Measurements from ENCODE around the gene CIDEA. TPM values are rescaled to one million over a fixed set of nuclear protein-coding genes. Genes with fewer than 3 reads are reported as not detected.
"Not testable (repeated sequence)": the region's sequence is repeated elsewhere in the genome, so short reads cannot be mapped to it uniquely, and the experiment has no call there.

The CIDEA gene
- total and polyA plus RNA-seq, 2 donors (not counting 1 experiment from before 2014, with no cell fraction given), result 0.12 to 1.7 TPM

GRCh38 chr18:12238826-12239225, 15.3 kb upstream of the CIDEA start:
- TF ChIP-seq EZH2 (IDR thresholded peaks at IDR 0.05; ENCODE audit: low read length, missing control alignments), result no peak
- TF ChIP-seq CTCF (conservative IDR thresholded peaks at IDR 0.05 in 1 of 2, IDR thresholded peaks at IDR 0.05 in 1 of 2; ENCODE audit: low read depth in 1 of 2, low read length in 2 of 2), result no peak
- Histone ChIP-seq H4K20me1 (ENCODE audit: control insufficient read depth, extremely low read depth, insufficient read depth, low read length) (no peaks in the 10 kb centered on the region), H3K4me1 (ENCODE audit: control insufficient read depth, extremely low read depth, insufficient read depth, low read length) (no peaks in the 10 kb centered on the region), H3K27me3 (ENCODE audit: control insufficient read depth, insufficient read depth, low read length) (peaks cover 6% of the 10 kb centered on the region), H3K4me2 (ENCODE audit: extremely low read depth, insufficient read depth, low read length) (no peak overlapping the region), H3K36me3 (ENCODE audit: control insufficient read depth, insufficient read depth, low read length) (no peaks in the 10 kb centered on the region), H3K4me3 (replicated peaks in 1 of 4; ENCODE audit: control extremely low read depth in 1 of 4, insufficient read depth in 1 of 4, low read depth in 3 of 4, low read length in 4 of 4) (no peak overlapping the region), H3K27ac (ENCODE audit: insufficient read depth, low read length) (no peak overlapping the region), H3K9me3 (ENCODE audit: control insufficient read depth, insufficient read depth, low read depth, low read length) (no peaks in the 10 kb centered on the region), H3K9ac (ENCODE audit: insufficient read depth, low read length) (no peak overlapping the region), H2AFZ (ENCODE audit: low read length) (no peak overlapping the region), H3K79me2 (ENCODE audit: control insufficient read depth, insufficient read depth, low read length) (no peaks in the 10 kb centered on the region)
- peak; percentile 26 to 51 for DNase-seq (ENCODE audit: low read depth in 2 of 2)

- no peak overlapping the region for H3K27ac ChIP-seq (ENCODE audit: insufficient read depth, low read length)
- H3K4me2 ChIP-seq (ENCODE audit: extremely low read depth, insufficient read depth, low read length), result no peak overlapping the region
- H3K79me2 ChIP-seq (ENCODE audit: control insufficient read depth, insufficient read depth, low read length), result no peaks in the 10 kb centered on the region
- no peaks in the 10 kb centered on the region for H3K4me1 ChIP-seq (ENCODE audit: control insufficient read depth, extremely low read depth, insufficient read depth, low read length)
- peaks cover 6% of the 10 kb centered on the region for H3K27me3 ChIP-seq (ENCODE audit: control insufficient read depth, insufficient read depth, low read length)
- TF ChIP-seq EZH2 (IDR thresholded peaks at IDR 0.05; ENCODE audit: low read length, missing control alignments) (no peak), CTCF (conservative IDR thresholded peaks at IDR 0.05 in 1 of 2, IDR thresholded peaks at IDR 0.05 in 1 of 2; ENCODE audit: low read depth in 1 of 2, low read length in 2 of 2) (no peak)
- H3K9me3 ChIP-seq (ENCODE audit: control insufficient read depth, insufficient read depth, low read depth, low read length), result no peaks in the 10 kb centered on the region
- H3K36me3 ChIP-seq (ENCODE audit: control insufficient read depth, insufficient read depth, low read length), result no peaks in the 10 kb centered on the region
- no peak overlapping the region for H3K4me3 ChIP-seq (replicated peaks in 1 of 4; ENCODE audit: control extremely low read depth in 1 of 4, insufficient read depth in 1 of 4, low read depth in 3 of 4, low read length in 4 of 4)
- peak in 1 of 2 donors; percentile 47 for DNase-seq (ENCODE audit: low read depth in 2 of 2)
- H3K9ac ChIP-seq (ENCODE audit: insufficient read depth, low read length), result no peak overlapping the region
- H4K20me1 ChIP-seq (ENCODE audit: control insufficient read depth, extremely low read depth, insufficient read depth, low read length), result no peaks in the 10 kb centered on the region
- H2AFZ ChIP-seq (ENCODE audit: low read length), result no peak overlapping the region
These were observed 14.7 kb upstream of the CIDEA start for GRCh38 chr18:12239431-12239830.

- TF ChIP-seq EZH2 (IDR thresholded peaks at IDR 0.05; ENCODE audit: low read length, missing control alignments) (no peak), CTCF (conservative IDR thresholded peaks at IDR 0.05 in 1 of 2, IDR thresholded peaks at IDR 0.05 in 1 of 2; ENCODE audit: low read depth in 1 of 2, low read length in 2 of 2) (no peak)
- no peak overlapping the region for H3K4me2 ChIP-seq (ENCODE audit: extremely low read depth, insufficient read depth, low read length)
- no peak for DNase-seq (ENCODE audit: low read depth in 2 of 2)
These were observed 11.4 kb upstream of the CIDEA start for GRCh38 chr18:12242658-12243260.

GRCh38 chr18:12243272-12243671, 10.9 kb upstream of the CIDEA start:
- not testable (repeated sequence) for H4K20me1 ChIP-seq (ENCODE audit: control insufficient read depth, extremely low read depth, insufficient read depth, low read length); H3K27ac ChIP-seq (ENCODE audit: insufficient read depth, low read length); DNase-seq (ENCODE audit: low read depth in 2 of 2); H3K27me3 ChIP-seq (ENCODE audit: control insufficient read depth, insufficient read depth, low read length); H3K9me3 ChIP-seq (ENCODE audit: control insufficient read depth, insufficient read depth, low read depth, low read length); H3K4me2 ChIP-seq (ENCODE audit: extremely low read depth, insufficient read depth, low read length); H2AFZ ChIP-seq (ENCODE audit: low read length); H3K4me1 ChIP-seq (ENCODE audit: control insufficient read depth, extremely low read depth, insufficient read depth, low read length); H3K36me3 ChIP-seq (ENCODE audit: control insufficient read depth, insufficient read depth, low read length); H3K4me3 ChIP-seq (replicated peaks in 1 of 4; ENCODE audit: control extremely low read depth in 1 of 4, insufficient read depth in 1 of 4, low read depth in 3 of 4, low read length in 4 of 4); H3K9ac ChIP-seq (ENCODE audit: insufficient read depth, low read length); H3K79me2 ChIP-seq (ENCODE audit: control insufficient read depth, insufficient read depth, low read length)

More at GRCh38 chr18:12242658-12243260, 11.4 kb upstream of the CIDEA start:
- no peaks in the 10 kb centered on the region for H3K36me3 ChIP-seq (ENCODE audit: control insufficient read depth, insufficient read depth, low read length)
- H3K79me2 ChIP-seq (ENCODE audit: control insufficient read depth, insufficient read depth, low read length), result no peaks in the 10 kb centered on the region
- H3K4me3 ChIP-seq (replicated peaks in 1 of 4; ENCODE audit: control extremely low read depth in 1 of 4, insufficient read depth in 1 of 4, low read depth in 3 of 4, low read length in 4 of 4), result no peak overlapping the region
- no peaks in the 10 kb centered on the region for H3K9me3 ChIP-seq (ENCODE audit: control insufficient read depth, insufficient read depth, low read depth, low read length)
- H3K27me3 ChIP-seq (ENCODE audit: control insufficient read depth, insufficient read depth, low read length), result peaks cover 6% of the 10 kb centered on the region
- no peaks in the 10 kb centered on the region for H3K4me1 ChIP-seq (ENCODE audit: control insufficient read depth, extremely low read depth, insufficient read depth, low read length)
- H2AFZ ChIP-seq (ENCODE audit: low read length), result no peak overlapping the region
- no peak overlapping the region for H3K9ac ChIP-seq (ENCODE audit: insufficient read depth, low read length)
- H3K27ac ChIP-seq (ENCODE audit: insufficient read depth, low read length), result no peak overlapping the region
- no peaks in the 10 kb centered on the region for H4K20me1 ChIP-seq (ENCODE audit: control insufficient read depth, extremely low read depth, insufficient read depth, low read length)
